HepG2 (cell line): ENCODE measurements around the gene FAM83G. TPM values are rescaled to one million over a fixed set of nuclear protein-coding genes. Genes with fewer than 3 reads are reported as not detected.

Experiments used
- BHLHE40 ChIP-seq: IDR thresholded peaks from 2 replicates; pipeline ENCODE4 v1.6.1; 2011; ENCODE audit warnings: low read length, improper control_type of control experiment
- CENPX ChIP-seq: sonication (generic); formaldehyde crosslinking; IDR thresholded peaks from 2 replicates; pipeline ENCODE4 v1.9.0; 2021; ENCODE audit warnings: mild to moderate bottlenecking, missing genetic modification reagents, moderate library complexity
- CREB1 ChIP-seq, 2 experiments: fragments of 450-650 bp in 1 of 2; IDR thresholded peaks; 2 replicates each; pipeline ENCODE4 v1.6.1; 2016 to 2017; ENCODE audit warnings: control low read depth in 1 of 2, mild to moderate bottlenecking in 1 of 2, missing compliant biosample characterization in 1 of 2, missing genetic modification characterization in 1 of 2
- FOXP1 ChIP-seq, 2 experiments: fragments of 450-650 bp in 1 of 2; IDR thresholded peaks; 2 replicates each; pipeline ENCODE4 v1.6.1; 2017 to 2018; ENCODE audit warnings: antibody characterized with exemption in 1 of 2
- HOXD1 ChIP-seq: sonication (generic); formaldehyde crosslinking; IDR thresholded peaks from 2 replicates; pipeline ENCODE4 v1.5.0; 2020; ENCODE audit warnings: missing genetic modification reagents
- PLRG1 ChIP-seq: fragments of 450-650 bp; conservative IDR thresholded peaks from 2 replicates; pipeline ENCODE4 v1.6.1; 2016
- RFXANK ChIP-seq: IDR thresholded peaks from 2 replicates; pipeline ENCODE4 v1.6.1; 2016
- STAT5B ChIP-seq: sonication (generic); formaldehyde crosslinking; IDR thresholded peaks from 2 replicates; pipeline ENCODE4 v1.4.0; 2020; ENCODE audit warnings: missing genetic modification reagents
- ZNF251 ChIP-seq: sonication (generic); formaldehyde crosslinking; IDR thresholded peaks from 2 replicates; pipeline ENCODE4 v1.9.0; 2021; ENCODE audit warnings: mild to moderate bottlenecking, missing genetic modification reagents
- ZNF468 ChIP-seq: sonication (generic); formaldehyde crosslinking; IDR thresholded peaks from 2 replicates; pipeline ENCODE4 v1.8.0; 2022; ENCODE audit warnings: mild to moderate bottlenecking, moderate library complexity, missing genetic modification reagents
- ZNF577 ChIP-seq: sonication (generic); formaldehyde crosslinking; IDR thresholded peaks from 2 replicates; pipeline ENCODE4 v1.4.0; 2020; ENCODE audit warnings: mild to moderate bottlenecking, low read depth, missing genetic modification reagents, borderline replicate concordance
- ZNF850 ChIP-seq: sonication (generic); formaldehyde crosslinking; conservative IDR thresholded peaks from 2 replicates; pipeline ENCODE4 v1.9.0; 2021; ENCODE audit warnings: mild to moderate bottlenecking, missing genetic modification reagents
- polyA plus RNA-seq, 8 experiments: library from polyadenylated mRNA; depleted of rRNA in 3 of 8; stranded (reverse) in 7 of 8; unstranded in 1 of 8; fragments of >200 nt; fragmentation: Illumina TruSeq in 4 of 8; extraction: Trizol in 4 of 8; gene quantifications; 2 replicates each; pipeline versions ENCODE4 v1.2.1 to v1.2.3, GENCODE V29; 2011 to 2016; ENCODE audit warnings: low read depth in 4 of 8, missing spikeins in 1 of 8, mixed read lengths in 1 of 8; ENCODE audit not compliant: insufficient read depth in 1 of 8
- total RNA-seq, 5 experiments: library from RNA; depleted of rRNA; stranded (reverse); fragments of >200 nt; fragmentation: Illumina TruSeq; extraction: Trizol; gene quantifications; 2 replicates each; pipeline ENCODE4 v1.2.3, GENCODE V29; 2016; ENCODE audit warnings: low read depth in 1 of 5
- TF ChIP-seq, protein P1 (sequence below): sonication (generic); formaldehyde crosslinking; conservative IDR thresholded peaks from 2 replicates; pipeline ENCODE4 v1.4.0; 2020; ENCODE audit warnings: missing genetic modification reagents
- TF ChIP-seq, protein P2 (sequence below): sonication (generic); formaldehyde crosslinking; IDR thresholded peaks from 2 replicates; pipeline ENCODE4 v1.4.0; 2020; ENCODE audit warnings: missing genetic modification reagents, mild to moderate bottlenecking, borderline replicate concordance
- TF ChIP-seq, protein P3 (sequence below): IDR thresholded peaks from 2 replicates; pipeline ENCODE4 v1.6.1; 2016; ENCODE audit warnings: missing compliant biosample characterization, missing genetic modification reagents, borderline replicate concordance
- TF ChIP-seq, protein P4 (sequence below), 2 experiments: fragments of 450-650 bp in 1 of 2; sonication (generic) in 1 of 2; formaldehyde crosslinking in 1 of 2; IDR thresholded peaks; 2 replicates each; pipeline versions ENCODE4 v1.6.1 to v1.8.0; 2016 to 2022; ENCODE audit warnings: antibody characterized with exemption in 1 of 2, mild to moderate bottlenecking in 1 of 2, missing genetic modification reagents in 1 of 2

Gene FAM83G
- total and polyA plus RNA-seq, 2 of the 13 experiments (the other 11 are each of a cell fraction or from before 2014, with no cell fraction given): 13.7 to 18.6 TPM

DNA sequence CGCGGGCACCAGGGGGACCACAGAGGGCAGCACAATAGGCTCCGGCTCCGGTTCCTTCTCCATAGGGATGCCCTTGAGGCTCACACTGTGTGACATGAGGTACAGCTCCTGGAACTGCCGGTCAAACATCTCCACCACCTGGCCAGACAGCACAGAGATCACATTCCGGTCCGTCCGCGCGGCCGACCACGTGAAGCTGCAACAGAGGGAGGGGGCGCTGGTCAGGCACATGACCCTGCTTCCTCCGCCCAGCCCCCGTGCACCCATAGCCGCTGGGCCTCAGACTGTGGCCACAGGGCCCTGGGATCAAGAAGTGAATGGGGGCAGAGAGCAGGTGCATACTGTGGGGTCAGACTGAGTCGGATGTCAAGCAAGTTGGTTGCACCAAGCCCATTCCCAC is 25.9 kb downstream of the FAM83G start (continued):
- TF ChIP-seq BHLHE40 (0 out of 2 replicates have a peak, but pooled peaks have one; percentile 22), CENPX (CRISPR knock-in tag) (no peak), CREB1 (IDR thresholded peaks at IDR 0.05) (no peak), CREB1 (CRISPR knock-in tag; IDR thresholded peaks at IDR 0.05) (no peak), STAT5B (CRISPR knock-in tag) (no peak), HOXD1 (no peak), RFXANK (no peak), ZNF468 (no peak), ZNF850 (CRISPR knock-in tag) (no peak), FOXP1 (IDR thresholded peaks at IDR 0.05) (no peak), FOXP1 (CRISPR knock-in tag; IDR thresholded peaks at IDR 0.05) (no peak), ZNF251 (CRISPR knock-in tag) (no peak), ZNF577 (CRISPR knock-in tag) (no peak), PLRG1 (no peak)
- TF ChIP-seq, protein P1, sequence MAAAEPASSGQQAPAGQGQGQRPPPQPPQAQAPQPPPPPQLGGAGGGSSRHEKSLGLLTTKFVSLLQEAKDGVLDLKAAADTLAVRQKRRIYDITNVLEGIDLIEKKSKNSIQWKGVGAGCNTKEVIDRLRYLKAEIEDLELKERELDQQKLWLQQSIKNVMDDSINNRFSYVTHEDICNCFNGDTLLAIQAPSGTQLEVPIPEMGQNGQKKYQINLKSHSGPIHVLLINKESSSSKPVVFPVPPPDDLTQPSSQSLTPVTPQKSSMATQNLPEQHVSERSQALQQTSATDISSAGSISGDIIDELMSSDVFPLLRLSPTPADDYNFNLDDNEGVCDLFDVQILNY (CRISPR knock-in tag): no peak
- TF ChIP-seq, protein P2, sequence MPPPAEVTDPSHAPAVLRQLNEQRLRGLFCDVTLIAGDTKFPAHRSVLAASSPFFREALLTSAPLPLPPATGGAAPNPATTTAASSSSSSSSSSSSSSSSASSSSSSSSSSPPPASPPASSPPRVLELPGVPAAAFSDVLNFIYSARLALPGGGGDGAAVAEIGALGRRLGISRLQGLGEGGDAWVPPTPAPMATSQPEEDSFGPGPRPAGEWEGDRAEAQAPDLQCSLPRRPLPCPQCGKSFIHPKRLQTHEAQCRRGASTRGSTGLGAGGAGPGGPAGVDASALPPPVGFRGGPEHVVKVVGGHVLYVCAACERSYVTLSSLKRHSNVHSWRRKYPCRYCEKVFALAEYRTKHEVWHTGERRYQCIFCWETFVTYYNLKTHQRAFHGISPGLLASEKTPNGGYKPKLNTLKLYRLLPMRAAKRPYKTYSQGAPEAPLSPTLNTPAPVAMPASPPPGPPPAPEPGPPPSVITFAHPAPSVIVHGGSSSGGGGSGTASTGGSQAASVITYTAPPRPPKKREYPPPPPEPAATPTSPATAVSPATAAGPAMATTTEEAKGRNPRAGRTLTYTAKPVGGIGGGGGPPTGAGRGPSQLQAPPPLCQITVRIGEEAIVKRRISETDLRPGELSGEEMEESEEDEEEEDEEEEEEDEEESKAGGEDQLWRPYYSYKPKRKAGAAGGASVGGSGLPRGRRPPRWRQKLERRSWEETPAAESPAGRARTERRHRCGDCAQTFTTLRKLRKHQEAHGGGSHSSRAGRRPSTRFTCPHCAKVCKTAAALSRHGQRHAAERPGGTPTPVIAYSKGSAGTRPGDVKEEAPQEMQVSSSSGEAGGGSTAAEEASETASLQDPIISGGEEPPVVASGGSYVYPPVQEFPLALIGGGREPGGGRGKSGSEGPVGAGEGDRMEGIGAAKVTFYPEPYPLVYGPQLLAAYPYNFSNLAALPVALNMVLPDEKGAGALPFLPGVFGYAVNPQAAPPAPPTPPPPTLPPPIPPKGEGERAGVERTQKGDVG (CRISPR knock-in tag): peak; percentile 71; the same call in 1 of the 2 replicates
- TF ChIP-seq, protein P3, sequence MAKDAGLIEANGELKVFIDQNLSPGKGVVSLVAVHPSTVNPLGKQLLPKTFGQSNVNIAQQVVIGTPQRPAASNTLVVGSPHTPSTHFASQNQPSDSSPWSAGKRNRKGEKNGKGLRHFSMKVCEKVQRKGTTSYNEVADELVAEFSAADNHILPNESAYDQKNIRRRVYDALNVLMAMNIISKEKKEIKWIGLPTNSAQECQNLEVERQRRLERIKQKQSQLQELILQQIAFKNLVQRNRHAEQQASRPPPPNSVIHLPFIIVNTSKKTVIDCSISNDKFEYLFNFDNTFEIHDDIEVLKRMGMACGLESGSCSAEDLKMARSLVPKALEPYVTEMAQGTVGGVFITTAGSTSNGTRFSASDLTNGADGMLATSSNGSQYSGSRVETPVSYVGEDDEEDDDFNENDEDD (CRISPR knock-in tag): no peak
- TF ChIP-seq, protein P4, sequence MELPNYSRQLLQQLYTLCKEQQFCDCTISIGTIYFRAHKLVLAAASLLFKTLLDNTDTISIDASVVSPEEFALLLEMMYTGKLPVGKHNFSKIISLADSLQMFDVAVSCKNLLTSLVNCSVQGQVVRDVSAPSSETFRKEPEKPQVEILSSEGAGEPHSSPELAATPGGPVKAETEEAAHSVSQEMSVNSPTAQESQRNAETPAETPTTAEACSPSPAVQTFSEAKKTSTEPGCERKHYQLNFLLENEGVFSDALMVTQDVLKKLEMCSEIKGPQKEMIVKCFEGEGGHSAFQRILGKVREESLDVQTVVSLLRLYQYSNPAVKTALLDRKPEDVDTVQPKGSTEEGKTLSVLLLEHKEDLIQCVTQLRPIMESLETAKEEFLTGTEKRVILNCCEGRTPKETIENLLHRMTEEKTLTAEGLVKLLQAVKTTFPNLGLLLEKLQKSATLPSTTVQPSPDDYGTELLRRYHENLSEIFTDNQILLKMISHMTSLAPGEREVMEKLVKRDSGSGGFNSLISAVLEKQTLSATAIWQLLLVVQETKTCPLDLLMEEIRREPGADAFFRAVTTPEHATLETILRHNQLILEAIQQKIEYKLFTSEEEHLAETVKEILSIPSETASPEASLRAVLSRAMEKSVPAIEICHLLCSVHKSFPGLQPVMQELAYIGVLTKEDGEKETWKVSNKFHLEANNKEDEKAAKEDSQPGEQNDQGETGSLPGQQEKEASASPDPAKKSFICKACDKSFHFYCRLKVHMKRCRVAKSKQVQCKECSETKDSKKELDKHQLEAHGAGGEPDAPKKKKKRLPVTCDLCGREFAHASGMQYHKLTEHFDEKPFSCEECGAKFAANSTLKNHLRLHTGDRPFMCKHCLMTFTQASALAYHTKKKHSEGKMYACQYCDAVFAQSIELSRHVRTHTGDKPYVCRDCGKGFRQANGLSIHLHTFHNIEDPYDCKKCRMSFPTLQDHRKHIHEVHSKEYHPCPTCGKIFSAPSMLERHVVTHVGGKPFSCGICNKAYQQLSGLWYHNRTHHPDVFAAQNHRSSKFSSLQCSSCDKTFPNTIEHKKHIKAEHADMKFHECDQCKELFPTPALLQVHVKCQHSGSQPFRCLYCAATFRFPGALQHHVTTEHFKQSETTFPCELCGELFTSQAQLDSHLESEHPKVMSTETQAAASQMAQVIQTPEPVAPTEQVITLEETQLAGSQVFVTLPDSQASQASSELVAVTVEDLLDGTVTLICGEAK (IDR thresholded peaks at IDR 0.05): no peak
- TF ChIP-seq, protein P4 (CRISPR knock-in tag; IDR thresholded peaks at IDR 0.05): no peak
